Right ventricle myocardium inferior (tissue), 1 donor: ENCODE data around the gene PLPPR1. TPM values are rescaled to one million over a fixed set of nuclear protein-coding genes. Genes with fewer than 3 reads are reported as not detected.
"Not testable (repeated sequence)": the region's sequence is repeated elsewhere in the genome, so short reads cannot be mapped to it uniquely, and the experiment has no call there.

Source experiments
- ATAC-seq: fragments of 200-7000 bp; cut with Tn5 transposase; one replicate; pipeline ENCODE4 v1.9.1; 2020; ENCODE audit warnings: mild to moderate bottlenecking, moderate library complexity
- DNase-seq: peaks from one replicate; pipeline ENCODE4 v3.0.0; 2021; ENCODE audit errors: missing footprints
- intact Hi-C: fragments of 100-400 bp; cut with DNase I; formaldehyde crosslinking; loops from one replicate; pipeline ENCODE4 v1.11.0; 2022
- total RNA-seq: library from RNA; stranded (reverse); fragmentation: NEBNext Ultra II Directional; extraction: Animal tissue kit (Norgen Biotek cat#: 25700); gene quantifications from one replicate; pipeline ENCODE4 v1.2.1, GENCODE V29; 2021
- donor health status: DM: no; HTN: yes; CAD: no; lungs with severe emphysema.

The PLPPR1 gene
- total RNA-seq, 1 donor from 2014 or later: not detected

DNA sequence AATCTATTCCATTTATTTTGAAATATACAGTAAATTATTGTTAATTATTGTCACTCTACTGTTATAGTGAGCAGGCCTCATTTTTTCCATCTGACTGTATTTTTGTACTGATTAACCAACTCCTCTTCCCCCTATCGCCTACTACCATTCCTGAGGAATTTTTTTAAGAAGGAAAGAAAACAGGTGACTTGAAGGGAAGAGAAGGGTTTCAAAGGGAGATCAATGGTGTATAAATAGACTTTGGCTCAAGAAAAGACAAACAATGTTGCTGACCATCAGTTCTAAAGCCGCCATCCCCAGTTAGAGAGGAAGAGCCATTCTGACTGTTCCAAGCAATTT is 286.6 kb downstream of the PLPPR1 start:
- no peak for ATAC-seq
- no peak for DNase-seq
- intact Hi-C loops: no loop called here

DNA sequence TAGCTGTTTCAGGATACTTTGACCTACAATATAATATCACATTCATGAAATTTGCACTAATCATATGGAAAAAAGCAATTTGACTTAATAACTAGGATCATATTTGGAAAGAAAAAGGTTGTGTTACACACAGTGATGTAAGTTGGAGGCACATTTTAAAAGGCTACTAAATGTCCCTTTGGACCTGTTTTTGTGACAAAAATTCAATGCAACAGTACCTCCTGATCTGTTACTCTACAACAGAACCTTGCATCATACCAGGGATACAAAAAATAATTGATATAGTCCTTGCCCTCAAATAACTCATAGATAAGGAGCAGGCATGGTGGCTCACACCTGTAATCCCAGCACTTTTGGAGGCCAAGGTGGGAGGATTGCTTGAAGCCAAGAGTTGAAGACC is 289.2 kb downstream of the PLPPR1 start:
- no peak for ATAC-seq
- no peak for DNase-seq
- intact Hi-C loops: no loop called here

DNA sequence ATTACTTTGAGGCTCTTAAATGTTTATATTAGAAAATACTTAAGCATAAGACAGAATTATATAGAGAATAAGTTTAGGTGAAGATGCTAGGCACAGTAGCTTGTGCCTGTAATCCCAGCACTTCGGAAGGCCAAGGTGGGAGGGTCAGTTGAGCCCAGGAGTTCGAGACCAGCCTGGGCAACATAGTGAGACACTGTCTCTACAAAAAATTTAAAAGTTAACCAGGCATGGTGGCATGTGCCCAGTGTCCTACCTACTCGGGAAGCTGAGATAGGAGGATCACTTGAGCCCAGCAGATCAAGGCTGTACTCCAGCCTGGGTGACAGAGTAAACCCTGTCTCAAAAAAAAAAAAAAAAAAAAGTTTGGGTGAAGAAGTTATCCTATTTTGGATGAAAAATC is 294.6 kb downstream of the PLPPR1 start:
- ATAC-seq: no peak

DNA sequence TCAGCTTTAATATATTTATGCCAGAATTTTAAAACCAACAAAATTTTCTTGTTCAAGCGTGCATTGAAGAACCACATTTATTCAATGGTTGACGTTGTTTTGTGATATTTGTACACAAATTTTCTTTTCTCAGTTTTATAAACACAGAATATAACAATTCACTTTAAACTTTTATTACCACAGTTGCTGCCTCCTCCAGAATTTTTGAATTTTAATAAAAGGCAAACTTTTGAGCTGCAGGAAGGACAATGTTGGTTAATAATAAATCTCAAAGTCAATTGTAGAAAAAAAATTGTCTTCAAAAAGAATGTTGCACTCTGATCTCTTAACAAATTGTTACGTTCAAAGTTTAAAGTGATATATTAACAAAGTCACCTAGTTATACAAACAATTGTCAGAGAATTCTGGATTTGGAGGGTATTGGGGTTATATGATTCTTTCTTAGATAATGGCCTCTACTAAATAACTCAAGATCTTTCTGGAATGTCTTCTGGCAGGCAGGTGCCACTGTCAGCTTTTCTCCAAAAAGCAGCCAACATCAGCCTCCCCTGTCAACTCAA is 295.8 kb downstream of the PLPPR1 start:
- no peak for ATAC-seq
- no peak for DNase-seq
- intact Hi-C loops: no loop called here

More for the DNA sequence above, 294.6 kb downstream of the PLPPR1 start:
- no peak for DNase-seq
- intact Hi-C loops: no loop called here

DNA sequence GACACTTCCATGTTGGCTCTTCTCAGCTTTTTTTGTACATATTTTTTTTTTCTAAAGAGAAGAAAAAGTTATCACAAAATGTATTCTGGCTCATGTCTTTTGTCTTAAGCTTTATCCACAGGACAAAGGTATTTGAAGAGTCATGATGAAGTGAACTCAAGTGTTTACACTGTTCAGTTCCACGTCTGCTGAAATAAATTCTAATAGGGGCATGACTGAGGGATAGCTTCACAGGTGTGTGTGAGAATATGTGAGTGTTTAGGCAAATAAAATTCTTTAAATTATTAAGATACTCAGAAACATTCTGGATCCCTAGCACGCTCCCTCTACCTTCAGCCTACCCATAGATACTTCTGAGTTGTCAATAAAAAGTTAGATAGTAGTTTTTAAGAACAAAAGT is 296.5 kb downstream of the PLPPR1 start:
- intact Hi-C loops: no loop called here
- ATAC-seq (no peak), DNase-seq (no peak)

DNA sequence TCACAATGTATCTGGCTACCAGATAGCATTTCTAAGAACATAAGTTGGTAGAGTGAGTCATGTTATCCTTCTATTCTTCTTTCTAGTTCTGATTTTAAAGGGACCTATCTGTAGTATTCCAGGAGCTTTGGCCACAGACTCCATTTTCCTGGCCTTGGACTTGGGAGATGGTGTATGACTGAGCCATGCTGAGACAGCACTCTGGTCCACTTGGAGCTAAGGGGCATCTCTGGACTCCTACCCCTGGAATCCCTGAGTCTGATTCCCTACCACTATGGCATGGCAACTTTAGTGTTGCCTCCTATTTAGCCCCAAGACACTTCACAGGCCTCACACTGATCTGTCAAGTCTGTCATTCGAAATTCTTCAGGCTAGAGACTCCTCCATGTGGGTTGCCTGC is 297.5 kb downstream of the PLPPR1 start:
- intact Hi-C loops: no loop called here
- no peak for DNase-seq
- no peak for ATAC-seq

DNA sequence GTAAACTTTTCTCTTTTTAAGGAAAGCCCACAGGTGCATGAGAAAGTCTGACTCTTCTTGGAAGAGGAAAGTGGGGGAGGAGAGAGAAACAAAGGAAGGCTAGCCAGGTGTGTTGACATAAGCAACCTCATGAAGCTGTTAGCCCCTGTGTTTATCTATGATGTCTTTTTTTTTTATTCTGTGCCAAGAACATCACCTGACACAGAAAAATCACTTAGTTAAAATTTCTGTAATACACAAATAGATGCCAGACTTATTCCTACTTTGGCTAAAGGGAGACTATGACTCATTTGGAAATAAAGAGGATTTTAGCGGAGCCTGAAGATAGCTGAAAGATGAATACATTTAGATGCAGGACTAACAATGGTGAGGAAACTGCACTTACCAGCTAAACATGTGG is 298.0 kb downstream of the PLPPR1 start:
- ATAC-seq: no peak
- DNase-seq: no peak
- intact Hi-C loops: no loop called here

DNA sequence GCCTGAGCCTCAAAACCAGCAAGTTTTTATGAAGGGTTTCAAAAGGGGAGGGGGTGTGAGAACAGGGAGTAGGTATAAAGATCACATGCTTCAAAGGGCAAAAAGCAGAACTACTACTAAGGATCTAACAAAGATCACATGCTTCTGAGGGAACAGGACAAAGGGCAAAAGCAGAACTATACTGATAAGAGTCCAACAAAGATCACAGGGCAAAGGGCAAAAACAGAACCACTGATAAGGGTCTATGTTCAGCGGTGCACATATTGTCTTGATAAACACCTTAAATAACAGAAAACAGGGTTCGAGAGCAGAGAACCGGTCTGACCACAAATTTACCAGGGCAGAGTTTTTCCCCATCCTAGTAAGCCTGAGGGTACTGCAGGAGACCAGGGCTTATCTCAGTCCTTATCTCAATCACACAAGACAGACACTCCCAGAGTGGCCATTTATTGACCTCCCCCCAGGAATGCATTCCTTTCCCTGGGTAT is 298.9 kb downstream of the PLPPR1 start:
- intact Hi-C loops, DNase-seq, ATAC-seq: not testable (repeated sequence)

DNA sequence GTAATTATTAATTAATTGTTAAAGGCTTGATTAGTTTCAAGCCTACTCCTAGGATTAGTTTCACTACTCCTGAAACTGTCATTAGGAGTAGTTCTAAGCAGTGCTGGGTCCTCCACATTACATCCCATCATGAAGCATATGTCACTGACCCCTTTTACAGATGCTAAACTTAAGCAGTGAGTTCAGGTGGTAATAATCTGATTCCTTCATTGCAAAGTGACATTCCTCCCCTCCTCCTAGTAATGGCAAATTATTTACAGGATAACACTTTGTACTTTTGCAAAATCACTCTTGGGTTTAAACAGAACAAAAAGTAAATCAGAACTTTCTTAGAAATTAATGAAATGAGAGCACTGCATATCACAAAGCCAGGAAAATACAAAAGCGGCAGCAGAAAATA is 303.8 kb downstream of the PLPPR1 start:
- no peak for DNase-seq
- no peak for ATAC-seq
- intact Hi-C loops: no loop called here

DNA sequence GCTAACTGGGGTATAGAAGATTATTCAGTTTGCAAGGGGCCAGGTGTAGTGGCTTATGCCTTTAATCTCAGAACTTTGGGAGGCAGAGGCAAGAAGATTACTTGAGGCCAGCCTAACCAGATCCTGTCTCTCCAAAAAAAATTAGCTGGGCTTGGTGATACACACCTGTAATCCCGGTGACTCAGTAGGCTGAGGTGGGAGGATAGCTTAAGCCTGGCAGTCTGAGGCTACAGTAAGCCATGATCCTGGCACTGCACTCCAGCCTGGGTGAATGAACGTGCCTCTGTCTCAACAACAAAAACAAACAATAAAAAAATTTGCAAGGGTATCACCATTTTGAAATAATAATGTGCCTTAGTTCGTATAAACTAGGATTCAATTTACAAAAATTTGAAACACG is 305.0 kb downstream of the PLPPR1 start:
- DNase-seq: no peak
- intact Hi-C loops: no loop called here
- no peak for ATAC-seq

DNA sequence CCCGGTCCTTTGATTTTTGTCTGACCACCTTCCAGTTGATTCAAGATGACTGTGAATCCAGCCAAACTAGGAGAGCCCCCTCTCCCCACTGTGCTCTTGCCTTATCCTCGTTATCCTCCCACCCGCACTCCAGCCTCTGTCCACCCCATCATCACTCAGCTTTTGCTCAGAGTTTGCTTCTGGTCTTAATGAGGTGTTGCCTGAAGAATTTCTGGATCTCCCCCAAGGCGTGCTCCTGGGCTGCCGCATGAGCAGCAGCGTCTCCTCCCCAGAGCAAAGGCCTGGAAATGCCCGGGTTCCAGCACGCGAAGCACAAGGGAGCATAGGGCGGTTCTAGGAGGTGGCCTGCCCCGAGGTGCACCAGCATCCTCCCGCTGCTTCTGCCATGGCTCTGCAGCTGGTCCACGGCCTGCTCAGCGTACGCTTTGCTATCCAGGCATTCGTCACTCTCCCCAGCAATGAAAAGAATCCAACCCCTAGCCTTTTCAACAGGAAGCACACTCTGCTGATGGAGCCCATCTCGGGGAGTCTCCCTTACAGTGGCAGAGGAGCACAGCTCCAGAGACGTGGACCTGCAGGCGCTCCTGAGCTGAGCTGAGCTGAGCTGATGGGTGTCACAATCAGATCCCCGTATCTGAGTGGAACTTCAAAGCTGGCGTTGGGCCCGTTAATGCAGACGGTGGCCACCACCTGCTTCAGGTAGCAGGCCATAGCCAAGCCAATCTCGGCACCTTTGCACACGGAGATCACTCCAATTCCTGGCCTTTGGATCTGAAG is 305.6 kb downstream of the PLPPR1 start:
- no peak for ATAC-seq
- intact Hi-C loops: no loop called here
- DNase-seq: no peak

DNA sequence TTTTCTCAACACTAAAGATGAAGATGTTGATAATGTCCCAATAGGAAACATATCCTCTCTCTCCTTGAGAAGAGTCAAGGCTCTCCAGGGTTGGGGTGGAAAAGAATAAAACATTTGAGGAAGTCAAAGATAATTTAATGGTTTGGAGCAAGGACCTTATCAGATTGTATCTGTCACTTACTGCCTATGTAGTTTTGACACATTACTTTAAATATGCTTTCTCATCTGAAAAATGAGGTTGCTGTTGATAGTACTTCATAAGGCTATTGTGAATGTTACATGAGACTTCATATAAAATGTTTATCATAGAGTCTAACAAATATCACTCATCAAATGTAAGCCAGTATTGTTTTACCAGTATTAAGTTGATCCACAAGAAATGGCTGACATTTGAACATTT is 307.6 kb downstream of the PLPPR1 start:
- intact Hi-C loops: no loop called here
- DNase-seq (no peak), ATAC-seq (no peak)

DNA sequence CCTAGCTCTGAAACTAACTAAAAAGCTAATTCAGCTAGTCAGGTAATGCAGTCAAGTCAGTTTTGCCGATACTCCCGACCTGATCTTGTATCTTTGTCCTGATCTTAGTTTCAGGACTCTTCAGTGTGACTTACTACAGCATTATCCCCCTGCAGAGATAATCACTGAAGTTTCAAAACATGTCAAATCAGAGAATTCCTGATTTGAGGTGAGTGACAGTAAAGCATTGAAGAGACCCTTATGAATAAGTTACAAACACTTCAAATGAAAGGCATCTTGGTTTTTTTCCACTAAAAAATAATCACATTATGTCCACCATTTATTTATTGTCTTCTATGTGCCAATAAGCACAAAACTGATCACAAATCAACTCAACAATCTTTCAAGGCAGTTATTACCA is 308.7 kb downstream of the PLPPR1 start:
- intact Hi-C loops: no loop called here
- no peak for DNase-seq
- ATAC-seq: no peak

DNA sequence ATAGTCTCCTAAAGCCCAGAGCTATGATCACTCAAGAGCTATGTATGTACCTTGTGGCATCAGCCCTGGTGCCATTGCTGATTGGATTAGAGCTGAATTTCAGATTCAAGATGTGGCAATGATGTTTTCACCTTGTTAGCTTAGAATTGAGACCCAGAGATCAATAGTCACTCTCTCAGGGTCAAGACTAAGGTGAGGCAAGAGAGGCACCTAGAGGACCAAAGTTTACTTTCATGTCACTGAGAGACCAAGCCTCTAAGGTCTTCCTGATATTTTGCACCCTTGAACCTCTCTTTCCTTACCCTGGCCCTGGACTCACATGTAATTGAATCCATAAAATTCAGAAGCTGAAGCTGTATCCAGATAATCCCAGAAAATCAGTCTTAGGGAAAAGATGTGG is 313.4 kb downstream of the PLPPR1 start:
- intact Hi-C loops: no loop called here
- ATAC-seq (no peak), DNase-seq (no peak)

DNA sequence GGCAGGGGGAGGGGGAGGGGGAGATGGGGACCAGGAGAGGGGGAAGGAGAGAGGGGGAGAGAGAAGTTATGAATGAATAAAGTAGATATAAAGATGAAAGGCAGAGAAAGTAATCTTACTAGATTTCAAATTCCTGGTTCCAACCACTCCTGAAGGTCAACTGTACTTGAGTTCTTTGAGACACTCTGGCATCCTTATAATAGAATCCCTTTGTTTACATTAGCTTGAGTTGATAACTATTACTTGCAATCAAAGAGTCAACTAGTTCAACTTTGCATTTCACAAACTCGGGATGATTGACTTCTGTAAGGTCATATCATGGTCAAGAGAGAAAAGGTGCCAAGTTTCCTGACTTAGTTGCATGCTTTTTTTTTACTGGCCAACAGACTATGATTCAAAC is 314.1 kb downstream of the PLPPR1 start:
- DNase-seq (no peak), ATAC-seq (no peak)
- intact Hi-C loops: no loop called here

DNA sequence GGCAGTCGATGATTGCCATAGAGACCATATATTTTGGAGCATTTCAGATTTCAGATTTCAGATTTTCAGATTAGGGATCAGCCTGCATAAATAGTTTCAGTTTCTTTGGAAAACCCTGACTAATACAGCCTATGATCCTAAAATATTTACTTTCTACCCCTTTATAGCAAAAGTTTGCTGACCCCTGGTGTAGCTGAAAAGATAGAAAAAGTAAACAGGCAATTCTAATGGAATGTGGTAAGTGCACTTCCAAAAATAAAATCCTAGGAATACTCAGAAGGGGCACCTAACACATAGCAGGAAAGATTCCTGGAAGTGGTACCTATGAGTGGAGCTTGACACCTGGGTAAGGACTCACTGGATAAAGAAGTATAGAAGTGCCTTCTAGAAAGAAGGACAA is 321.8 kb downstream of the PLPPR1 start:
- no peak for ATAC-seq
- intact Hi-C loops: no loop called here
- no peak for DNase-seq

DNA sequence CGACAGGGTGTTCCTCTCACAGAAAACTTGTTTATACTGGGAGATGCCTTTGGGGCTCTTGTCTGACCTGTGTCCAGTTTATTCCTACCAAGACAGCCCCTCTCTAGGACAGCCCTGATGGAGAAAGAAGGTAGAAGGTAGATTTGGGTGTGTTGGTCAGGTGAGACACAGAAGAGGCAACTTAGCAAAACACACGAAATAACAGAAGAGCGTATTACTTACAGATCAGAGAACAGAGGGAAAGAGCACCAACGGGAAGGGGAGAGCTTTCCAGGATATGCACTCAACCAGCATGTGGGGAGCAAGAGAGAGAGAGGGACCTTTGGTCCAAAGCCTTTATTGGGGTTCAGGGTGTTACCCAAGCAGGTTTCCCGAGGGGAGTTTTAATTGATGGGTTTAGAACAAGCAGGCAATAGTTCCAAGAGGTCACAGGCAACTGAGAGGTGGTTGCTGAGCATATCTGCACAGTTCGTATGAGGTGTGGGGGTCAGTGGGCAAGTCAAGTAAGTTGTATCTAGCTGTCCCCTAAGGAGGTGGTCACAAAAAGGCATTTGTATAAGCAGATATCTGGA is 324.5 kb downstream of the PLPPR1 start:
- intact Hi-C loops: no loop called here
- no peak for ATAC-seq

DNA sequence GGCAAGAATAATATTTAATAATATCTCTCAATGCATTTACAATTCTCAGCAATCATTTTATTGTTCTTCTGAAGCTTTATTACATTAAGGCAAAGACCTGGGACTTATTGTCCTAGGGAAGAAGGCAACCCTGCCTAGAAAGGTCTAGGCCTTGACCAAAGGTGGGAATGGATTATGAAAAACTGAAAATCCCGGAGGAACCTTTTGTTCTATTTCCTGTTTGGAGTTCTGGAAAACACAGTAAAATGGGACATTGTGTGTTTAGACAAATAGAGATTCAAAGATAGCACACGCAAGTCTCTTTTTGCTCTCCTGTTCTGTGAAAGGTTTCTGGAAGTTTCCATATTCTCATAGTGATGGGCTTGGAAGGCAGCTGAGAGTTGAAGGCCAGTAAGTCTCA is 325.2 kb downstream of the PLPPR1 start:
- no peak for ATAC-seq
- DNase-seq: no peak
- intact Hi-C loops: no loop called here

More for the DNA sequence above, 324.5 kb downstream of the PLPPR1 start:
- DNase-seq: no peak

DNA sequence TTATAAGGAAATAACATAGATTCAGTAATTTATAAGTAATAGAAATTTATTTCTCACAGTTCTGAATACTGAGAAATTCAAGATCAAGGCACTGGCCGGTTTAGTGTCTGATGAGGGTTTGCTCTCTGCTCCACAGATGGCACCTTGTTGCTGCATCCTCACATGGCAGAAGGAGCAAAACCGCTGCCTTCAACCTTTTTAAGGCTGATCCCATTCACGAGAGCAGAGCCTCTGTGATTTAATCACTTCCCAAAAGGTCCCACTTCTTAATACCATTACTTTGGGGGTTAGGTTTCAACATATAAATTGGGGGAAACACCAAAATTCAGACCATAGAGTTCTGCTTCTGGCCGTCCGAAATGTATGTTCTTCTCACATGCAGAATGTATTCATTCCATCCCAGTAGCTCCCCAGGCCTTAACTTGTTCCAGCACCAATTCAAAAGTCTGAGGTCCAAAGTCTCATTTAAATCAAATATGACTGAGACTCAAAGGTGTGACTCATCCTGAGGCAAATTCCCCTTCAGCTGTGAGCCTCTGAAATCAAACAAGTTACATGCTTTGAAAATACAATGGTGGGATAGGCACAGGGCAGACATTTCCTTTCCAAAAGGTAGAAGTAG is 325.7 kb downstream of the PLPPR1 start:
- no peak for DNase-seq
- intact Hi-C loops: no loop called here
- ATAC-seq: no peak
